H1 (cell line): ENCODE data around the gene SLC5A11.

Experiments
- CEBPB ChIP-seq: IDR thresholded peaks from 2 replicates; pipeline ENCODE4 v1.6.1; 2012; ENCODE audit warnings: low read depth, low read length
- GABPA ChIP-seq: IDR thresholded peaks from 2 replicates; pipeline ENCODE4 v1.6.1; 2011; ENCODE audit warnings: mild to moderate bottlenecking, low read length, moderate library complexity, borderline replicate concordance; ENCODE audit not compliant: insufficient read depth
- HDAC2 ChIP-seq, 2 experiments: fragments of 300-600 bp in 1 of 2; sonication (generic) in 1 of 2; IDR thresholded peaks; 2 replicates each; pipeline ENCODE4 v1.6.1; 2011 to 2012; ENCODE audit warnings: low read depth in 2 of 2, low read length in 2 of 2, mild to moderate bottlenecking in 2 of 2, moderate library complexity in 2 of 2, borderline replicate concordance in 1 of 2, inconsistent platforms in 1 of 2
- JUND ChIP-seq: IDR thresholded peaks from 2 replicates; pipeline ENCODE4 v1.6.1; 2011; ENCODE audit warnings: mild to moderate bottlenecking, improper control_type of control experiment, low read length
- RAD21 ChIP-seq, 2 experiments: IDR thresholded peaks in 1 of 2; conservative IDR thresholded peaks in 1 of 2; 2 replicates each; pipeline ENCODE4 v1.6.1; 2011; ENCODE audit warnings: low read depth in 2 of 2, low read length in 2 of 2, improper control_type of control experiment in 1 of 2, inconsistent platforms in 1 of 2, mild to moderate bottlenecking in 1 of 2, moderate library complexity in 1 of 2

DNA sequence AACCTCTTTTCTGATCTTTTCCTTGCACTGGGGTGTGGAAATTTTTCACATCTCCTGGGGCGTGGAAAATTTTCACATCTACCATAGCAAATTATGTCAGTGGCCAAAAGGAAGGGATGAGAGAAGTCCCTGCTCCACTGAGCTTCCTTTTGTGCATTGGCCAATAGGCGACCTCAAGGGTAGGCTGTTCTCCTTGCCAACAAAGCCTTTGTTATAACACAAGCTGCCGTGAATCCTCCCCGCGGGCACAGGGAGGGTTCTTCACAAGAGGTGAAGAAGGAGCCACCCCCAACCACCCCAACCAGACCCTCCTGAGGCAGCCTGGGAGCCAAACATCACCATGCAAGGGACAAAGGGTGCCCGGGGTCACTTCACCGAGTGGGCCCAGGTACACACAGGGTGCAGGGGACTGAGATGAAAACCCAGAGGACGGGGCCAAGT, 6.5 kb downstream of the SLC5A11 start:
- TF ChIP-seq HDAC2 (IDR thresholded peaks at IDR 0.05; ENCODE audit: borderline replicate concordance in 1 of 2, low read depth in 2 of 2, low read length in 2 of 2): no peak
- no peak for TF ChIP-seq CEBPB
- TF ChIP-seq JUND: no peak
- no peak for TF ChIP-seq RAD21 (IDR thresholded peaks at IDR 0.05 in 1 of 2, conservative IDR thresholded peaks at IDR 0.05 in 1 of 2; ENCODE audit: low read depth in 2 of 2, low read length in 2 of 2)
- no peak for TF ChIP-seq GABPA
